ENCODE data around the gene RPN2.

The RPN2 gene

GRCh38 chr20:37230200-37230599, 51.1 kb downstream of the RPN2 start:
- no peak for TF ChIP-seq CTCF (IDR thresholded peaks at IDR 0.05)

- no peak for TF ChIP-seq CTCF (IDR thresholded peaks at IDR 0.05)
These were observed 53.0 kb downstream of the RPN2 start for GRCh38 chr20:37231947-37232630.

GRCh38 chr20:37233548-37234253, 54.6 kb downstream of the RPN2 start:
- no peak for TF ChIP-seq CTCF (IDR thresholded peaks at IDR 0.05)

- no peak for TF ChIP-seq CTCF (IDR thresholded peaks at IDR 0.05)
These were observed 55.1 kb downstream of the RPN2 start for GRCh38 chr20:37234254-37234581.

- TF ChIP-seq CTCF (IDR thresholded peaks at IDR 0.05): no peak
These were observed 55.9 kb downstream of the RPN2 start for GRCh38 chr20:37235065-37235464.

GRCh38 chr20:37236462-37236861, 57.3 kb downstream of the RPN2 start:
- no peak for TF ChIP-seq CTCF (IDR thresholded peaks at IDR 0.05)

GRCh38 chr20:37237656-37238055, 58.5 kb downstream of the RPN2 start:
- no peak for TF ChIP-seq CTCF (IDR thresholded peaks at IDR 0.05)
